Progenitor cell of endocrine pancreas (in vitro differentiated cells): ENCODE results near the gene GRAMD2A. TPM values are rescaled to one million over a fixed set of nuclear protein-coding genes. Genes with fewer than 3 reads are reported as not detected.

Experiments used
- DNase-seq: peaks from one replicate; pipeline ENCODE4 v3.0.0; 2021; ENCODE audit warnings: low spot score; ENCODE audit not compliant: unreplicated experiment
- H3K27ac Mint-ChIP-seq: 2 replicates; pipeline ENCODE4 v1.8.0; 2021; ENCODE audit warnings: mild to moderate bottlenecking, moderate library complexity, mixed read lengths
- H3K27me3 Mint-ChIP-seq: 2 replicates; pipeline ENCODE4 v1.8.0; 2021; ENCODE audit warnings: mixed read lengths
- H3K36me3 Mint-ChIP-seq: 2 replicates; pipeline ENCODE4 v1.8.0; 2022; ENCODE audit warnings: mixed read lengths; ENCODE audit not compliant: insufficient read depth
- H3K4me1 Mint-ChIP-seq: 2 replicates; pipeline ENCODE4 v1.8.0; 2021; ENCODE audit warnings: low read depth, mixed read lengths
- H3K4me3 Mint-ChIP-seq: 2 replicates; pipeline ENCODE4 v1.8.0; 2021; ENCODE audit warnings: low read depth, mild to moderate bottlenecking, moderate library complexity, mixed read lengths
- H3K9me3 Mint-ChIP-seq: 2 replicates; pipeline ENCODE4 v1.8.0; 2021; ENCODE audit warnings: low read depth, mixed read lengths
- CTCF ChIP-seq: fragments of 200-600 bp; sonication (generic); IDR thresholded peaks from one replicate; pipeline ENCODE4 v1.5.0; 2021; ENCODE audit warnings: antibody characterized with exemption, mild to moderate bottlenecking; ENCODE audit not compliant: unreplicated experiment
- total RNA-seq: library from RNA; stranded (reverse); gene quantifications from 2 replicates; pipeline ENCODE4 v1.2.1, GENCODE V29; 2021

The GRAMD2A gene
- total RNA-seq, 1 donor from 2014 or later: 4.0 TPM

- no peak overlapping the region for H3K4me3 Mint-ChIP-seq
- no peaks in the 10 kb centered on the region for H3K9me3 Mint-ChIP-seq
- H3K27ac Mint-ChIP-seq: no peak overlapping the region
- H3K4me1 Mint-ChIP-seq: peaks cover 6% of the 10 kb centered on the region
- H3K36me3 Mint-ChIP-seq: no peaks in the 10 kb centered on the region
- no peak for DNase-seq
- TF ChIP-seq CTCF: no peak
- peaks cover 13% of the 10 kb centered on the region for H3K27me3 Mint-ChIP-seq
These were observed 28.2 kb downstream of the GRAMD2A start for GRCh38 chr15:72169236-72169920.

GRCh38 chr15:72168808-72169190 lies 28.8 kb downstream of the GRAMD2A start:
- no peaks in the 10 kb centered on the region for H3K9me3 Mint-ChIP-seq
- no peak for DNase-seq
- H3K4me1 Mint-ChIP-seq: peaks cover 6% of the 10 kb centered on the region
- no peak for TF ChIP-seq CTCF
- H3K27ac Mint-ChIP-seq: no peak overlapping the region
- H3K36me3 Mint-ChIP-seq: no peaks in the 10 kb centered on the region
- H3K27me3 Mint-ChIP-seq: peaks cover 13% of the 10 kb centered on the region
- H3K4me3 Mint-ChIP-seq: no peak overlapping the region

- Mint-ChIP-seq H3K36me3 (no peaks in the 10 kb centered on the region), H3K27me3 (peaks cover 13% of the 10 kb centered on the region)
These were observed 29.3 kb downstream of the GRAMD2A start for GRCh38 chr15:72168131-72168807.

DNA sequence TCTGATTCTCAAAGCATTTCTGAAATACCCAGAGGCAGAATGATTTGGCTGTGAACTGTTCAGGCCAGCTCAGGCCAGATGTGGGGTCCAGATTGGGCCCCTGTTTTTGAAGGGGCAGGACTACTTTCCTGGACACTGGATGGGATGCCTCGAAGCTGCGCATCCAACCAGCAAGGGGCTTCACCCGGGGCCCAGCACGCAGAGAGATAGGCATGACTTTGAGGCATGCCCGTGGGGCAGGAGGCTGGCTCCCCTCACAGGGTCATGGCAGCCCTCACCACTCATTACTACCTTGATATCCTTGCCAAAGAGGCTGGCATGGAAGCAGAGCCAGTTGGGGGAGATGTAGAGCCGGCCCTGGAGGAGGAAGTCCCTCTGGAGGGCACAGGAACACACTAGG lies 30.1 kb downstream of the GRAMD2A start:
- H3K27ac Mint-ChIP-seq: no peak overlapping the region

More at GRCh38 chr15:72168131-72168807, 29.3 kb downstream of the GRAMD2A start:
- Mint-ChIP-seq H3K4me1 (peaks cover 6% of the 10 kb centered on the region), H3K4me3 (no peak overlapping the region), H3K9me3 (no peaks in the 10 kb centered on the region), H3K27ac (no peak overlapping the region)
- TF ChIP-seq CTCF: no peak
- no peak for DNase-seq

More for the DNA sequence above, 30.1 kb downstream of the GRAMD2A start:
- no peaks in the 10 kb centered on the region for H3K9me3 Mint-ChIP-seq
- peaks cover 13% of the 10 kb centered on the region for H3K27me3 Mint-ChIP-seq
- H3K36me3 Mint-ChIP-seq: no peaks in the 10 kb centered on the region
- no peak overlapping the region for H3K4me3 Mint-ChIP-seq
- DNase-seq: no peak
- H3K4me1 Mint-ChIP-seq: peaks cover 6% of the 10 kb centered on the region
- no peak for TF ChIP-seq CTCF
